HepG2 (cell line): ENCODE results near the gene NR2F1. TPM values are rescaled to one million over a fixed set of nuclear protein-coding genes. Genes with fewer than 3 reads are reported as not detected.

Experiments used
- ATAC-seq: fragments of 200-7000 bp; cut with Tn5 transposase; 3 replicates; pipeline ENCODE4 v1.9.1; 2020; ENCODE audit warnings: mild to moderate bottlenecking, moderate library complexity
- BruUV-seq: library from RNA; stranded (reverse); fragments of 400-500 nt; replicated peaks from 2 replicates; lab custom pipeline; 2021; lab: Mats Ljungman, UMichigan
- CTCF ChIA-PET: fragments of 300-600 bp; formaldehyde crosslinking; extraction: SDS; loops from one replicate; lab custom pipeline; 2021; ENCODE audit warnings: low total read pairs, inconsistent platforms, low intra/inter-chr PET ratio; lab: Yijun Ruan, JAX
- POLR2A ChIA-PET: fragments of 350-600 bp; sonication (Branson Sonifier 250); formaldehyde crosslinking; loops from one replicate; lab custom pipeline; 2020; ENCODE audit warnings: antibody characterized with exemption, inconsistent platforms; lab: Yijun Ruan, JAX
- DNase-seq: peaks from one replicate; pipeline ENCODE4 v3.0.0-alpha.2; 2015; ENCODE audit warnings: low spot score
- FAIRE-seq: peaks from 3 replicates; lab custom pipeline; 2011; peaks lifted over from hg19 to GRCh38; lab: Jason Lieb, UNC
- H2AFZ ChIP-seq: one replicate; pipeline ENCODE4 v1.6.1; 2011; ENCODE audit warnings: low read length, inconsistent platforms
- H3K27ac ChIP-seq: fragments of 300-600 bp; 3 replicates; pipeline ENCODE4 v1.8.0; 2011; ENCODE audit warnings: mixed run types, mild to moderate bottlenecking, mixed read lengths, low read length, inconsistent platforms; ENCODE audit not compliant: insufficient read depth; ENCODE audit errors: extremely low read length
- H3K27me3 ChIP-seq, 2 experiments: fragments of 200-600 bp in 1 of 2; 2 replicates in 1 of 2; 3 replicates in 1 of 2; pipeline versions ENCODE4 v1.6.0 to v1.8.0; 2011; ENCODE audit warnings: low read length in 2 of 2, mild to moderate bottlenecking in 2 of 2, moderate library complexity in 2 of 2, inconsistent platforms in 1 of 2; ENCODE audit not compliant: insufficient read depth in 2 of 2, control insufficient read depth in 1 of 2
- H3K36me3 ChIP-seq, 2 experiments: fragments of 200-600 bp in 1 of 2; replicated peaks in 1 of 2; 2 replicates in 1 of 2; 3 replicates in 1 of 2; pipeline versions ENCODE4 v1.5.1 to v1.8.0; 2011; ENCODE audit warnings: low read length in 2 of 2, inconsistent platforms in 1 of 2; ENCODE audit not compliant: insufficient read depth in 2 of 2, control insufficient read depth in 1 of 2
- H3K4me1 ChIP-seq: 2 replicates; pipeline ENCODE4 v1.5.1; 2012; ENCODE audit warnings: low read length, inconsistent platforms; ENCODE audit not compliant: insufficient read depth
- H3K4me2 ChIP-seq: 2 replicates; pipeline ENCODE4 v1.6.0; 2011; ENCODE audit warnings: low read depth, low read length, inconsistent platforms
- H3K4me3 ChIP-seq, 3 experiments: fragments of 200-600 bp in 1 of 3; sonication (generic), shearing (Covaris generic) in 1 of 3; replicated peaks in 1 of 3; 2 replicates each; pipeline ENCODE4 v1.5.1; 2011 to 2016; ENCODE audit warnings: low read length in 3 of 3, inconsistent platforms in 2 of 3, low read depth in 2 of 3, mild to moderate bottlenecking in 2 of 3, control low read depth in 1 of 3, mixed read lengths in 1 of 3; ENCODE audit not compliant: insufficient read depth in 1 of 3
- H3K79me2 ChIP-seq: one replicate; pipeline ENCODE4 v1.6.1; 2011; ENCODE audit warnings: low read length, inconsistent platforms; ENCODE audit not compliant: insufficient read depth
- H3K9ac ChIP-seq: 2 replicates; pipeline ENCODE4 v1.6.0; 2011; ENCODE audit warnings: mild to moderate bottlenecking, low read depth, low read length, inconsistent platforms; ENCODE audit not compliant: insufficient read depth
- H3K9me3 ChIP-seq: 2 replicates; pipeline ENCODE4 v1.5.1; 2012; ENCODE audit warnings: mild to moderate bottlenecking, low read length
- H4K20me1 ChIP-seq: 2 replicates; pipeline ENCODE4 v1.6.0; 2011; ENCODE audit warnings: inconsistent platforms, mild to moderate bottlenecking, low read length, moderate library complexity; ENCODE audit not compliant: insufficient read depth
- CHD4 ChIP-seq: fragments of 200-600 bp; sonication (generic); IDR thresholded peaks from 2 replicates; pipeline ENCODE4 v1.7.0; 2017; ENCODE audit warnings: mild to moderate bottlenecking, low read length, borderline replicate concordance
- HMG20A ChIP-seq: IDR thresholded peaks from 2 replicates; pipeline ENCODE4 v1.6.1; 2016; ENCODE audit warnings: borderline replicate concordance
- HNRNPK ChIP-seq: fragments of 200-400 bp; formaldehyde crosslinking; IDR thresholded peaks from 2 replicates; pipeline ENCODE4 v1.6.1; 2018; ENCODE audit warnings: low read length, low read depth, moderate library complexity, mild to moderate bottlenecking; ENCODE audit not compliant: poor library complexity, severe bottlenecking
- ISX ChIP-seq: sonication (generic); formaldehyde crosslinking; conservative IDR thresholded peaks from 2 replicates; pipeline ENCODE4 v1.5.0; 2020; ENCODE audit warnings: missing genetic modification reagents
- MAFK ChIP-seq, 2 experiments: IDR thresholded peaks in 1 of 2; conservative IDR thresholded peaks in 1 of 2; 2 replicates each; pipeline ENCODE4 v1.6.1; 2011; ENCODE audit warnings: improper control_type of control experiment in 2 of 2, low read length in 2 of 2
- SMAD1 ChIP-seq: sonication (generic); formaldehyde crosslinking; IDR thresholded peaks from 2 replicates; pipeline ENCODE4 v1.4.0; 2020; ENCODE audit warnings: missing genetic modification reagents, low read depth, mild to moderate bottlenecking, borderline replicate concordance
- TSC22D2 ChIP-seq: sonication (generic); formaldehyde crosslinking; IDR thresholded peaks from 2 replicates; pipeline ENCODE4 v1.5.1; 2020; ENCODE audit warnings: missing genetic modification reagents, mild to moderate bottlenecking, borderline replicate concordance
- ZKSCAN8 ChIP-seq: IDR thresholded peaks from 2 replicates; pipeline ENCODE4 v1.6.1; 2016; ENCODE audit warnings: borderline replicate concordance, missing genetic modification reagents, missing compliant biosample characterization
- ZNF558 ChIP-seq: sonication (generic); formaldehyde crosslinking; IDR thresholded peaks from 2 replicates; pipeline ENCODE4 v1.9.0; 2022; ENCODE audit warnings: mild to moderate bottlenecking, missing genetic modification reagents, borderline replicate concordance
- WGBS: methylation state at CpG from one replicate; pipeline ENCODE4 v1.1.6; 2017; ENCODE audit warnings: low lambda C conversion rate; 5-methylcytosine and 5-hydroxymethylcytosine counted together
- in situ Hi-C: cut with HindIII; loops from 2 replicates; pipeline ENCODE4 v1.10.0; 2017; ENCODE audit warnings: low pct_unique_long_range_greater_than_20kb; ENCODE audit not compliant: extremely low pct_ligation_motif_present
- intact Hi-C: fragments of 100-400 bp; cut with micrococcal nuclease; formaldehyde crosslinking; loops from one replicate; pipeline ENCODE4 v1.10.0; 2022; ENCODE audit not compliant: unreplicated experiment
- polyA plus RNA-seq, 8 experiments: library from polyadenylated mRNA; depleted of rRNA in 3 of 8; stranded (reverse) in 7 of 8; unstranded in 1 of 8; fragments of >200 nt; fragmentation: Illumina TruSeq in 4 of 8; extraction: Trizol in 4 of 8; gene quantifications; 2 replicates each; pipeline versions ENCODE4 v1.2.1 to v1.2.3, GENCODE V29; 2011 to 2016; ENCODE audit warnings: low read depth in 4 of 8, missing spikeins in 1 of 8, mixed read lengths in 1 of 8; ENCODE audit not compliant: insufficient read depth in 1 of 8
- total RNA-seq, 5 experiments: library from RNA; depleted of rRNA; stranded (reverse); fragments of >200 nt; fragmentation: Illumina TruSeq; extraction: Trizol; gene quantifications; 2 replicates each; pipeline ENCODE4 v1.2.3, GENCODE V29; 2016; ENCODE audit warnings: low read depth in 1 of 5
- TF ChIP-seq, protein P1 (sequence below): sonication (generic); formaldehyde crosslinking; IDR thresholded peaks from 2 replicates; pipeline ENCODE4 v1.5.0; 2020; ENCODE audit warnings: mild to moderate bottlenecking, missing genetic modification reagents
- TF ChIP-seq, protein P2 (sequence below): IDR thresholded peaks from 2 replicates; pipeline ENCODE4 v1.6.1; 2016
- TF ChIP-seq, protein P3 (sequence below): sonication (generic); formaldehyde crosslinking; IDR thresholded peaks from 2 replicates; pipeline ENCODE4 v1.4.0; 2020; ENCODE audit warnings: missing genetic modification reagents

Gene NR2F1
- total and polyA plus RNA-seq, 2 of the 13 experiments (the other 11 are each of a cell fraction or from before 2014, with no cell fraction given) = 17.1 to 59.7 TPM

DNA sequence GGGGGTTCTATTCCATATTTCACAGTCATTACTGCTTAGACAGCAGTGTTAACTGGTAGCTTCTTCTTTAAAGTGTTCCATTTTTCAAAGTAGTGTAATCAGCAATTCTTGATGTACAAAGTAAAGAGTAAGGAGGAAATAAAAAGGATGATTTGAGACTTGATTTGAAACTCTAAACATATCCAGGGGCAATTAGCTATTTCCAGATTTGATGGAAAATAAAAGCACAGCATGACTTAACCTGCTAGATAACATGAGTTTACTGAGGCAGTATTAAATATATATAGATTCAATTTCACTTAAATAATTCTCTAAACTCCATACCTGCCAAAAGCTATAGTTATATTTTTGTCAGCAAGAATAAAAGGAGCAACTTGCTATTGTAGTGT is 29.8 kb downstream of the NR2F1 start:
- intact Hi-C loops = no loop called here
- H3K9ac ChIP-seq = no peak overlapping the region
- H3K36me3 ChIP-seq = no peaks in the 10 kb centered on the region
- no peak overlapping the region for H3K4me3 ChIP-seq
- in situ Hi-C loops = no loop called here
- no peaks in the 10 kb centered on the region for H4K20me1 ChIP-seq
- H3K27me3 ChIP-seq = peaks cover 2 to 42% of the 10 kb centered on the region in 2 experiments; a peak in 4 of 5 replicates
- peaks cover 14% of the 10 kb centered on the region for H3K4me1 ChIP-seq
- ATAC-seq = no peak
- H2AFZ ChIP-seq = no peak overlapping the region
- H3K27ac ChIP-seq = no peak overlapping the region
- POLR2A ChIA-PET = interaction anchor here (0.8 kb wide), 1 partner anchor 9 kb away, joined by 3 read pairs; no protein-coding TSS in a partner anchor
- CTCF ChIA-PET = no interaction called here
- BruUV-seq = no TSS peak
- no peak for DNase-seq
- no peaks in the 10 kb centered on the region for H3K79me2 ChIP-seq
- TF ChIP-seq MAFK (conservative IDR thresholded peaks at IDR 0.05 in 1 of 2, IDR thresholded peaks at IDR 0.05 in 1 of 2; ENCODE audit: low read length in 2 of 2) = peak in 1 of 2 experiments; percentile 21; a peak in 2 of 4 replicates
- TF ChIP-seq, protein P1, sequence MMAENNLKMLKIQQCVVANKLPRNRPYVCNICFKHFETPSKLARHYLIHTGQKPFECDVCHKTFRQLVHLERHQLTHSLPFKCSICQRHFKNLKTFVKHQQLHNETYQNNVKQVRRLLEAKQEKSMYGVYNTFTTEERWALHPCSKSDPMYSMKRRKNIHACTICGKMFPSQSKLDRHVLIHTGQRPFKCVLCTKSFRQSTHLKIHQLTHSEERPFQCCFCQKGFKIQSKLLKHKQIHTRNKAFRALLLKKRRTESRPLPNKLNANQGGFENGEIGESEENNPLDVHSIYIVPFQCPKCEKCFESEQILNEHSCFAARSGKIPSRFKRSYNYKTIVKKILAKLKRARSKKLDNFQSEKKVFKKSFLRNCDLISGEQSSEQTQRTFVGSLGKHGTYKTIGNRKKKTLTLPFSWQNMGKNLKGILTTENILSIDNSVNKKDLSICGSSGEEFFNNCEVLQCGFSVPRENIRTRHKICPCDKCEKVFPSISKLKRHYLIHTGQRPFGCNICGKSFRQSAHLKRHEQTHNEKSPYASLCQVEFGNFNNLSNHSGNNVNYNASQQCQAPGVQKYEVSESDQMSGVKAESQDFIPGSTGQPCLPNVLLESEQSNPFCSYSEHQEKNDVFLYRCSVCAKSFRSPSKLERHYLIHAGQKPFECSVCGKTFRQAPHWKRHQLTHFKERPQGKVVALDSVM (CRISPR knock-in tag) = no peak
- FAIRE-seq = no peak
- H3K4me2 ChIP-seq = no peak overlapping the region
- no peaks in the 10 kb centered on the region for H3K9me3 ChIP-seq

DNA sequence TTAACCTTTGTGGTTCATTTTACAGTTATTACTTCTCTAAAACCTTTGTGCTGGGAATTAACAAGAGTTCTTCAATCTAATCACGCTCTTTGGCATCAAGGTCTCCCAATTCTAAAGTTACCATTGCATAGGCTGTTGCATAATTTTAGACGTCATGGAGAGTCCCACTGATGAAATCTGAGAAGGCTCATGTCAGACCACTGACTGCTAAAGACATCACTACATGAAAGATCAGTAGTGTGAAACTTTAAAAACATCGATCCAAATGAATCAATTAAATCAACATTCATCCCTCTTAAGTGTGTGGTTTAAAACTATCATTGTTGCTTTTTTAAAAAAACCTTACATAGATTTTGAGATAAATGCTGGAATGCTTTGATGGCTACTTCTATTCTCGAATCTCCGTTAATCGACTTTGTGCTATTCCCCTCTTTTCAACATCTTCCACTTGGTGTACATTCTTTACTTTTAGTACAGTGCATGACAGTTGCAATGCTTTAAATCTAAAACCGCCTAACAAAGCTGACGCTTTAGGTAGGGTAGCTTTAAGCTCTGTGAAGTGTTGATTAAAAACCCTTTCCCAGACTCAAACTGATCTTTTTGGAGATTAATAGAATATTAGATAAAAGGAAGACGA is 33.6 kb downstream of the NR2F1 start:
- Histone ChIP-seq H3K9ac (no peak overlapping the region), H4K20me1 (no peaks in the 10 kb centered on the region), H3K36me3 (no peaks in the 10 kb centered on the region), H3K4me1 (peaks cover 14% of the 10 kb centered on the region), H3K9me3 (no peaks in the 10 kb centered on the region), H3K27ac (no peak overlapping the region), H3K79me2 (no peaks in the 10 kb centered on the region), H2AFZ (no peak overlapping the region), H3K27me3 (peaks cover 1 to 5% of the 10 kb centered on the region in 2 experiments; a peak in 3 of 5 replicates), H3K4me3 (no peak overlapping the region), H3K4me2 (no peak overlapping the region)
- intact Hi-C loops (no loop called here), in situ Hi-C loops (no loop called here)
- FAIRE-seq (no peak), DNase-seq (no peak), ATAC-seq (no peak)
- no TSS peak for BruUV-seq
- ChIA-PET CTCF (no interaction called here), POLR2A (no interaction called here)
- WGBS = 60% methylated on average over 9 of the region's 9 CpGs
- no peak for TF ChIP-seq ISX (CRISPR knock-in tag)
- TF ChIP-seq HNRNPK = no peak
- TF ChIP-seq SMAD1 (CRISPR knock-in tag) = no peak
- no peak for TF ChIP-seq ZNF558 (CRISPR knock-in tag)
- no peak for TF ChIP-seq TSC22D2 (CRISPR knock-in tag)
- no peak for TF ChIP-seq HMG20A (CRISPR knock-in tag)
- TF ChIP-seq CHD4 = no peak
- TF ChIP-seq, protein P2, sequence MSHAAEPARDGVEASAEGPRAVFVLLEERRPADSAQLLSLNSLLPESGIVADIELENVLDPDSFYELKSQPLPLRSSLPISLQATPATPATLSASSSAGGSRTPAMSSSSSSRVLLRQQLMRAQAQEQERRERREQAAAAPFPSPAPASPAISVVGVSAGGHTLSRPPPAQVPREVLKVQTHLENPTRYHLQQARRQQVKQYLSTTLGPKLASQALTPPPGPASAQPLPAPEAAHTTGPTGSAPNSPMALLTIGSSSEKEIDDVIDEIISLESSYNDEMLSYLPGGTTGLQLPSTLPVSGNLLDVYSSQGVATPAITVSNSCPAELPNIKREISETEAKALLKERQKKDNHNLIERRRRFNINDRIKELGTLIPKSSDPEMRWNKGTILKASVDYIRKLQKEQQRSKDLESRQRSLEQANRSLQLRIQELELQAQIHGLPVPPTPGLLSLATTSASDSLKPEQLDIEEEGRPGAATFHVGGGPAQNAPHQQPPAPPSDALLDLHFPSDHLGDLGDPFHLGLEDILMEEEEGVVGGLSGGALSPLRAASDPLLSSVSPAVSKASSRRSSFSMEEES (CRISPR knock-in tag) = no peak
- no peak for TF ChIP-seq ZKSCAN8 (CRISPR knock-in tag)
- TF ChIP-seq, protein P3, sequence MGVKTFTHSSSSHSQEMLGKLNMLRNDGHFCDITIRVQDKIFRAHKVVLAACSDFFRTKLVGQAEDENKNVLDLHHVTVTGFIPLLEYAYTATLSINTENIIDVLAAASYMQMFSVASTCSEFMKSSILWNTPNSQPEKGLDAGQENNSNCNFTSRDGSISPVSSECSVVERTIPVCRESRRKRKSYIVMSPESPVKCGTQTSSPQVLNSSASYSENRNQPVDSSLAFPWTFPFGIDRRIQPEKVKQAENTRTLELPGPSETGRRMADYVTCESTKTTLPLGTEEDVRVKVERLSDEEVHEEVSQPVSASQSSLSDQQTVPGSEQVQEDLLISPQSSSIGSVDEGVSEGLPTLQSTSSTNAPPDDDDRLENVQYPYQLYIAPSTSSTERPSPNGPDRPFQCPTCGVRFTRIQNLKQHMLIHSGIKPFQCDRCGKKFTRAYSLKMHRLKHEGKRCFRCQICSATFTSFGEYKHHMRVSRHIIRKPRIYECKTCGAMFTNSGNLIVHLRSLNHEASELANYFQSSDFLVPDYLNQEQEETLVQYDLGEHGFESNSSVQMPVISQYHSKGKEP (CRISPR knock-in tag) = no peak
